Stimulated activated CD4-positive, alpha-beta T cell treated with anti-CD3 and anti-CD28 coated beads, Interleukin-2, amount 100 ng/mL, for 4 hours (primary cell): Measurements from ENCODE around the gene MOCOS.
"Not testable (repeated sequence)": the region's sequence is repeated elsewhere in the genome, so short reads cannot be mapped to it uniquely, and the experiment has no call there.

Experiments
- DNase-seq: peaks from one replicate; pipeline ENCODE4 v3.0.0-alpha.2; 2020; ENCODE audit warnings: low read depth

The MOCOS gene

GRCh38 chr18:36187193-36187825 is at the start of gene MOCOS:
Gene MOCOS (plus strand): TSS chr18:36187497. CDS start chr18:36187540, 43 bp downstream.
- DNase-seq, result no peak

- DNase-seq, result no peak
Measured at GRCh38 chr18:36139245-36139644, 48.1 kb upstream of the MOCOS start.

- no peak for DNase-seq
Measured at GRCh38 chr18:36141576-36141975, 45.7 kb upstream of the MOCOS start.

- no peak for DNase-seq
Measured at GRCh38 chr18:36142751-36143150, 44.5 kb upstream of the MOCOS start.

GRCh38 chr18:36143391-36143790 is 43.9 kb upstream of the MOCOS start:
- no peak for DNase-seq

- no peak for DNase-seq
Measured at GRCh38 chr18:36149514-36150289, 37.6 kb upstream of the MOCOS start.

- no peak for DNase-seq
Measured at GRCh38 chr18:36152781-36153180, 34.5 kb upstream of the MOCOS start.

- DNase-seq, result no peak
Measured at GRCh38 chr18:36153203-36153602, 34.1 kb upstream of the MOCOS start.

- DNase-seq, result no peak
Measured at GRCh38 chr18:36153771-36154170, 33.5 kb upstream of the MOCOS start.

- no peak for DNase-seq
Measured at GRCh38 chr18:36155851-36156757, 31.2 kb upstream of the MOCOS start.

GRCh38 chr18:36157441-36157840 is 29.9 kb upstream of the MOCOS start:
- no peak for DNase-seq

- DNase-seq, result no peak
Measured at GRCh38 chr18:36158266-36158867, 28.9 kb upstream of the MOCOS start.

- no peak for DNase-seq
Measured at GRCh38 chr18:36160959-36161371, 26.3 kb upstream of the MOCOS start.

GRCh38 chr18:36162981-36163380 is 24.3 kb upstream of the MOCOS start:
- no peak for DNase-seq

- DNase-seq, result no peak
Measured at GRCh38 chr18:36167692-36168218, 19.5 kb upstream of the MOCOS start.

- not testable (repeated sequence) for DNase-seq
Measured at GRCh38 chr18:36168296-36168695, 19.0 kb upstream of the MOCOS start.

GRCh38 chr18:36169938-36170337 is 17.4 kb upstream of the MOCOS start:
- DNase-seq, result no peak

GRCh38 chr18:36175481-36175880 is 11.8 kb upstream of the MOCOS start:
- no peak for DNase-seq

GRCh38 chr18:36176177-36176584 is 11.1 kb upstream of the MOCOS start:
- no peak for DNase-seq

- no peak for DNase-seq
Measured at GRCh38 chr18:36176711-36177110, 10.6 kb upstream of the MOCOS start.

GRCh38 chr18:36177913-36178312 is 9.4 kb upstream of the MOCOS start:
- no peak for DNase-seq
